GM21619 (cell line): ENCODE measurements around the gene FXYD6.
"Not testable (repeated sequence)": the region's sequence is repeated elsewhere in the genome, so short reads cannot be mapped to it uniquely, and the experiment has no call there.

Experiments
- ATAC-seq: cut with Tn5 transposase; IDR thresholded peaks from one replicate; pipeline ENCODE4 v1.9.1; 2021; ENCODE audit not compliant: unreplicated experiment

The FXYD6 gene, protein sequence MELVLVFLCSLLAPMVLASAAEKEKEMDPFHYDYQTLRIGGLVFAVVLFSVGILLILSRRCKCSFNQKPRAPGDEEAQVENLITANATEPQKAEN

DNA sequence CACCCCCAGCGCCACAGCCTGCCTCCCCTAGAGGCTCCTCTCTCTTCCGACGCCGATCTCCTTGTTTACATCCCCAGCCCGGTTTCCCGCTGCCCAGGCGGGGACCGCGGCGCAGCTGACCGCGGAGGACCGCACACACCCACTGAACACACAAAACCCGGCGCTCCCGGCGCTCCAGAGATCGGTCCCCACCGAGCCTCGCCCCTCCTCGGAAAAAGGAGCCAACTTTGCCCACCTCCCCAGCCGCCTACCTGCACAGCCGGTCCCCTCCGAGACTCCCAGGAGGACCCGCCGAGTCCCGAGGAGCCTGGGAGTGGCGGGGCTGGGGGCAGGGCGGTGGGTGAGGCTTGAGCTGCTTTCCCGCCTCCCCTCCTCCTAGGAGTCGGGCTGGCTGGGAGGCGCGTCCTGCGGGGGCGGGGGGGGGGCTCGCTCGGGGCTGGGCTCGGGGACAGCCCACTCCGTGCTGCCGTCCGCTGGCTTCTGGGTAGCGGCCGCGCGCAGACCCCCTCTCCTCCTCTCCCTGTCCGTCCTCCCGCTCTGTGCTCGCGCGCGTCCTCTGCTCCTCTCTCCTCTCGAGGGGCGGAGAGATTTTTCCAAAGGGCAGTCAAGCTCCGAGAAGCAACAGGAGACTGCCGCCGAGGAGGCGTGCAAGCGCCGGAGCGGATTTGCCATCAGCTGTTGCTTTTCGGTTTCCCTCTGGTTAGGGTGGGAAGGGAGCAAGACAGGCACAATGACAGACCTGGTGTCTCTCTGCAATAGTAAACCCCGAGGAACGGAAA lies at the start of gene FXYD6:
TSS of gene FXYD6 (minus strand) at position 318 of the 779 bp plus-strand sequence. CDS start 33,882 bp downstream, outside the sequence.
- no peak for ATAC-seq

DNA sequence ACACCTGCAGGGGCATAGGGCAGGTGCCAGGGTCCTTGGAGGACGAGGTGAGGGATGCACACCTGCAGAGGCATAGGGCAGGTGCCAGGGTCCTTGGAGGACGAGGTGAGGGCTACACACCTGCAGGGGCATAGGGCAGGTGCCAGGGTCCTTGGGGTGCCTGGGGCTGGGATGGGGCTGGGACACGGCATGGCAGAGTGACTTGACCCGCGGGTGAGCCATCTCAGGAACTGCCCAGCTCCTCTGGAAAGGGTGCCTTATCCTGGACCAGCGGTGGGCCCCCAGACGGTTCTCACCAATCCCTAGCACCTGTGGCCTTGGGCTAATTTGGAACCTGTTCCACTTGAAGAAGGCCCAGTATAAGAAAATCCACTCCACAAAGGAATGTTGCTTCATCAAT lies 49.7 kb upstream of the FXYD6 start:
- ATAC-seq = not testable (repeated sequence)

DNA sequence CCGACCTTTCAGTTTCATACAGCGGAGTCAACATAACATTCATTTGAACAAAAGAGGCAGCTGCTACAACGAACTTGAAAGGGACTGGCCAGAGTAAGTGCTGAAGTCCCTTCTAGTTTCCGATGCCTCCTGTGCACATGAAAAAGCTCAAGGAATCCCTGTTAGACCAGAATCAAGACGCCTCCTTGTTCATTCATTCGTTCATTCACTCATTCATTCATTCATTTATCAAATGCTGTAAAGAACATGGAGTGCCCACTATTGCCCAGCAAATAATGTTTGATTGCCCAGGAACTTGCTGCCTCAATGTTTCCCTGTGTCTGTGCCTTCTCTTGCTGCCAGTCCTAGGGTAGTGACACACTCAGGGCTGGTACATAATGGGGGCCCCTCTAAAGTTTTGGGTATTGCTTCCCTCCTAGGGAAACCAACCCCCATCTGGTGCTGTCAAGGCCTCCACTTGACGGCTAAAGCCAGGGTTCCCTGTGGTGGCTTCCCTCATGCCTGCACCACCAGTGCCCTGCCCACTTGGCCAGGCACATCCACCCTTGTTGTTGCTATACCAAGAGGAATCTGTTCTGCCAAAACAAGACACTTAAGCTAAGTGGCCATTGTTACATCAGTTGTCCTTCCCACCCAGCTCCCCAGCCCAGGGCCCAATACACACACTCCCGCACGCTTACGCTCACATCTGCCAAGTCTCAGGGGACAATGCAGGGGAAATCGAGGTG lies 48.9 kb upstream of the FXYD6 start:
- no peak for ATAC-seq

DNA sequence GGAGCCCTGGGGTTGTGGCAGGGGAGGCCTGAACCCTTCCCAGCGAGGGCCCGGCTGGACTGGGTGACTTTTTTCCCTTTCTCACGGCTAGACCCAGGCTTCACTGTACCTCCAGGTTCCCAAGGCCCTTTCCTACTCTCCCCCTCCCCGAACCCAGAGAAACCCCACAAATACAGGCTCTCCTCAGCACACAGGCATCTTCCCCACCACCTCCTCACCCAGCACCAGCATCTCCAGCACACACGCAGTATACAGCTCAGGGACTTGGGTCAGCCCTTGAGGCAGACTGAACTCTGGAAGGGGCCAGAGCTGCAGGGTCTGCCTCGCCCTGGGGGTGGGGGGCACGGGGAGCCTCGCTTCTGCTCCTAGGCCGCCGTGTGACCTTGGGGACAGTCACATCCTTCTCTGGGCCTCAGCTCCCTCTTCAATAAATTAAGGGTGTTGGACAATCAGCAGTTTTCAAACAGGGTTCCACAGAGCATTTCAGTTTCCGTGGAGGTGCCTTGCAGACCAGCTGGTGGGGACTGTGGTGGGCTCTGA lies 48.2 kb upstream of the FXYD6 start:
- ATAC-seq = no peak

DNA sequence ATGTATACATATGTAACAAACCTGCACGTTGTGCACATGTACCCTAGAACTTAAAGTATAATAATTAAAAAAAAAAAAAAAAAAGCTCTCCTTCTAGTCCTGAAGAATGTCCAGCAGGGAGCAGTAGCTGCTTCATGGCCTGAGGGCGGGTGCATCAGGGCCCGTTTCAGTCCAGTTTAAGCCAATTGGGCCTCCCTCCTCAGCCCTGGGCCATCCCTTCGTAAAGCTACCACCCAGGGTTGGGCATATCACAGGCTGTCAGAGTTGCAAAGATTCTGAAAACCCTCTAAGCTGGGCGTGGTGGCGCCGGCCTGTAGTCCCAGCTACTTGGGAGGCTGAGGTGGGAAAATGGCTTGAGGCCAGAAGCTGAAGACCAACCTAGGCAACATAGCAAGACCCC lies 47.3 kb upstream of the FXYD6 start:
- no peak for ATAC-seq

DNA sequence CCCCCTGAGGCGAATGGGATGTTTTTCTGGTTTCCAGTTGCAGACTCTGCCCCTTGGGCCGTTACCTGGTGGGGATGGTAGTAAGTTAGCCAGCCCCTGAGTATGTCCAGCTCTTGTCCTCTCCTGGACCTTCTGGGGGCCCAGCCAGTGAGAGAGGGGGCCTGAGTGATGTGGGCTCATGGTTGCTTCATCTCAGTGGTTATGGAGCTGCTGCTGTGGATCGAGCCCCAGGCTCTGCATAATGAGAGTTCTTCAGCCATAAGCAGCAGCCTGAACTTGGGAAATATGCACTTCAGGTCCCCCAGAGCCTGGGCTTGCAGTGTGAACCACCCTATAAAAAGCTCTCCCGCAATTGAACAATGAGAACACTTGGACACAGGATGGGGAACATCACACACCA lies 46.8 kb upstream of the FXYD6 start:
- ATAC-seq = no peak

DNA sequence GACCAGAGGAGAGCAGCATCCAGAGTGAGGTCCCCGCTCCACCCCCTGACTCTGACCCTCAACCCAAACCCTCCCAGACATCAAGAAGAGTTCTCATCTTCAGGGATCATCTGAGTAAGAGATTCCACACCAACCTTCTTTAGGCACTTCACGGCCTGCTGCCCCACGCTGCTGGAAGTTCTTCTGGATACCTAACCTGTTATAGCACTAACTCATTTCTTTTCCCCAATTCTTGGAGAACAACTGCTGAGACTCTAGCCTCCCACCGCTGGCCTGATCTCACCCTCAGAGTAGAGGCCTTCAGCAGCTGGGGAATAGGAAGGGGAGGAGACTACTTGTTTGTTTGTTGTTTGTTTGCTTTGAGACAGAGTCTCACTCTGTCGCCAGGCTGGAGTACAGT lies 45.4 kb upstream of the FXYD6 start:
- no peak for ATAC-seq

DNA sequence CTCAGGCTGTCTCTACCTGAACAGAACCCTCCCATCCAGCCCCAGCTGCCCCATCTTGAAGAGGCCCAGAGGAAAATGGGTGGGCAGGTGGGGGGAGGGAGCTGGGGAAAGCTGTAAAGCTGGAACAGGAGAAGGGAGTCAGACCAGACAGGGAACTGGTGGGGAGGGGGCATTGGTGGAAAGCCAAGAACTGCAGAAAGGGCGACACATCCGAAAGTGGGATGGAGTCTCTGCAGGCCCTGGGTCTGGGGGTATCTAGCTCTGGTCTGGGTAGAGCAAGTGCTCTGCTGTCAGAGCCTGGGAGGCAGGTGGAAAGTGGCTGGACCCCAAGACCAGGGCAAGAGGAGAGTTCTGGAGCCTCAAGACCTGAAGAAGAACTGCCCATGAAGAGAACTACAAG lies 45.0 kb upstream of the FXYD6 start:
- ATAC-seq = no peak

DNA sequence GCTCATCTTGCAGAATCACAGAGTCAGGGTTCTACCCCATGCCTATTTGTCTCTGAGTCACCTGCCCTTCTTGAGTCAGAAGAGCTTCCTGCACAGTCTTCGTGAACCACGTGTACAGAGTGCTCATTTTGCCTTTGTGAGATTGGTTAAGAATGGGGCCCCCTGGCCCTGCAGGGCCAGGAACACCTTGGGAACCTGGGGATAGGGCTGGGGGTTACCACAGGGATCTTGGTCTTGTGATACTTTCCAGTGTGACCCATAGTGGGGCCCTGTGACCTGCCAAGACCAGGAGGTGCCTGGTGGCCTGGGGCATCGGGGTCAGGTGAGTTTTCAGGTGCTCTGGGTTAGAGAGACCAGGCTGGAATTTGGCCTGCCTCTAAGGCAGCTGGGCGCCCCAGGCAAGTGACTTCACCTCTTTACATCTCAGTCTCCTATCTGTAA lies 43.3 kb upstream of the FXYD6 start:
- ATAC-seq = no peak

DNA sequence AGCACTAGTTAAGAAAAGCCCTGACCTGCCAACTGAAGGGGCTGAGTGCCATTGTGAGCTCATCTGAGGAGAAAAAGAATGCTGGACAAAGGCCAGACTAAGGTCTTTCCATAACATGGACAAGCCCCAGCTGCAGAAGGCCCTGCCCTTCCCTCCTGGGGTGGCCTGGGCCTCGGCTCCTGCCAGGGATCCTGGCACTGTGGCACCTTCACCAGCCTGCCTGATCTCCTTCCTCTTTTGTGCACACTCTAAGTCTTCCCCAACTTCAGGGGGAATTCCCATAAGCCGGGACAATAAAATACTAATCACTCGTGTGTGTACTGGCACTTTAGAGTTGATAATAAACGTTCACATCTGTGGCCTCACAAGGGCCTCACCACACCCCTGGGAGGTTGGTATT lies 42.9 kb upstream of the FXYD6 start:
- ATAC-seq = no peak

DNA sequence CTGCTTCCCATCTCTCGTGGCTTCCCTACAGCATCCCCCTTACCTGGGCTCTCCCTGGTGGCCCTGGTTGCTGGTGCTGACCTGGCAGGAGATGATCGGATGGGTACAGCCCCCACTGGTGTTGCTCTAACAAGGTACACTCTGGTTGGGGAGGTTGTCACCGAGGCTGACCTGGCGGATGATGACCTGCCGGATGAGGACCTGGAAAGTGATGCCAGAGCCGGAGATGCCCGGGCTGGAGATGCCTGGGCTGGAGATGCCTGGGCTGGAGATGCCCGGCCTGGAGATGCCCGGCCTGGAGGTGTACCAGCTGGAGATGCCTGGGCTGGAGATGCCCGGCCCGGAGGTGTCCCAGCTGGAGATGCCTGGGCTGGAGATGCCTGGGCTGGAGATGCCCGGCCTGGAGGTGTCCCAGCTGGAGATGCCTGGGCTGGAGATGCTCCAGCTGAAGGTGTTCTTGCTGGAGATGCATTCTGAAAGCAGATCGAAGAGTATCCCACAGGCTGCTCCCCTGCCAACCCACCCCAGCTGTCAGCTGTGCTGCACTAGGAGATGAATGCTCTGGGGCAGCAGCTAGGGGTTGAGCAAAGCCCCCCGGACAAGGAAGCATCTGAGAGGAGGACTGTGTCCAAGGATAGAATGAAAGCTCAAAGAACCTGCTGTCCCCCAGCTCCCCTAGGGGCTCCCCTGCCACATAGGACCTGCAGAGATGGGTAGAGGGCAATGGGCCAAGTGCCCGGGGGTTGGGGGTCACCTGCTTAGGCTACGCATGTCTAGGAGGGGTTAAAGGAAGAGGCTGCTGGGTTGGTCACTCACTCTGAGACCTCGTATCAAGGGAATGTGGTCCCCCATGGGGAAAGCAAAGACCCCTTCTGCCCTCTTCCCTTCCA lies 42.2 kb upstream of the FXYD6 start:
- ATAC-seq = no peak

DNA sequence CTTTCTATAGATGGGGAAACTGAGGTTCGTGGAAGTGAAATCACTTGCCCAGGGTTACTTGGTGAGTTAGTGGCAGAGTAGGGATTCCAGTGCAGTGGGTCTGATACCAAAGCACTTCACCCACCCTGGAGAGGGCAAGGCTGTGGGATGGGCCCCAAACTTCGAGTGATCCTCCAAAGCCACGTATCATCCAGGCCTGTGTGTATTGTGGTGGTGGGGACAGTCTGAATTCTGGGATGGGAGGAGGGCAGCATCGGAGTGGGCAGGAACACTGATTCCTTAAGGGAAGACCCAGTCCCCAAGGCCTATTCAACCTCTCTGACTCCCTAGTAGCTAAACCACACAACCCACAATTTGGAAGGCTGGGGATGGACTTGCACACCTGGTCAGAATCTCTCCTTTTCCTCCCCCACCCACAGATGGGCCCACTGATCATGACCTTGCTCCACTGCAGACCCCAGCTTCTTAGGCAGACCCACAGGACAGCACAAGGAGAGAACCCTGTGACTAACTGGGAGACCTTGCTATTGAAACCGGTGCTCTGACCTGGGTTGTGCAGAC lies 41.2 kb upstream of the FXYD6 start:
- no peak for ATAC-seq

DNA sequence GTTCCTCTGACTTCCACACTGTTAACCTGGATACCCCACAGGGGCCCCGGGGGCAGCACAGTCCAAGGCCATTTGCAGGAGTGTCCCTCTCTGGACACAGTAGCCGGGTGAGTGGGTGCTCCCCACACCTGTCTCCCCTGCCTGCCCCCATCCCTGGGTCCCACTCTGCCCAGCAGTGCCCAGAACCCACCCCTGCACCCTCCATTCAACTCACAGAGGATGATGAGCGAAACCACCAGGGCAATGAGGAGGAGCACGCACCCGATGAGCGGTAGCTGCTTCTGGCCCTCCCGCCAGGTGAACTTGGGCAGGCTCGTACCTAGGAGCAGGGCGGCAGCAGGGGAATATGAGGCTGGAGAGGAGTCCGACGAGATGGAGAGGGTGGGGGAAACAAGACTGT lies 40.5 kb upstream of the FXYD6 start:
- no peak for ATAC-seq

DNA sequence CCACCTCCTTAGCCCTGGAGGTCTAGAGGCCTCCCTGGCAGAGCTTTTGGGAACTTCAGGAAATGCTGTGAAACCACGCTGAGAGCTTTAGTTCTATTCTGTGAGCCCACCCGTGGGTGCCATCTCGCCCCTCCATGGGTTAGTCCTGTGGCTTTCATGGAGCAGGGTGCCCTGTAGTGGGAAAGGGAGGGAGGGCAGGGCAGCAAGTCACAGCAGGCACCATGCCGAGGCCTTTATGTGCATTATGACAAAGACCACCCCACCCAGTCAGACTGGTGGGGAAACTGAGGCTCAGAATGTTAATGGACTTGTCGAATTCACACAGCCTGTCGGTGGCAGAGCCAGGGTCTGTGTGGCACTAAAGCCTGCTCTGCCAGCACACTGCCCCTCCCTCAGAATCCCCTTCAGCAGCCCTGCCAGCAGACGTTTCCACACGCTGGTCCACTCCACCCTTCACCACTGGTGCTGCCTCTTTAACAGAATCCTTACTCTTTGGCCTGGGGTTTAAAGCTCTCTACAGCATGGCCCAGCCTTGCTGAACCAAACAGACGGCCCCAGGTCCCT lies 39.3 kb upstream of the FXYD6 start:
- no peak for ATAC-seq

DNA sequence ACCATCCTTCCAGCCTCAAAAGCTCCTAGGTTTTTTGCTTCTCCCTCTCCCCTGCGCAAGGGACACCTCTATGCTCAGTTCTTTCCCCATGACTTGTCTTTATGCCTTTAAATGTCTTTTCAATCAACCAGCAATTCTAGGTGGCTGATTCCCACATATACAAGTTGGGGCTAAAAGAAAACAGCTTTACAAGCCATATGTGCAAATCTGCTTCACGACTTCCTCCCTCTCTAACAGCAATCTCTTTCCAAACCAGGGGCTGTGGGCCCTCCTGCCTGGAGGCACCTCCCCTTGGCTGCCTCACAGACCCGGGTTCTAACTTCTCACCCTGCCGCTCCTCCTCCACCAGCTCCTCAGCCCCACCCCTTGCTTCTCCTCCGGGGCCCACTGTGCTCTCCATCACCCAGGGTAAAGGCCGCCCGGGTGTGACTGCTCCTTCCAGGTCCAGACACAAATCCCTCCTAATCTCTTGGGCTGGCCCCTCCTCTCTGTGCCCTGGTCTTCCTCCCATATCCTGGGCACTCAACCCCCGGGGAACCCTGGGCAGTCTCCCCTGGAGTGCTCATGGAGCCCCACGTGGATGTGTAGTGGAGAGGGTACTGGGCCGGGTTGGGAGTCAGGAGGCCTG lies 38.6 kb upstream of the FXYD6 start:
- no peak for ATAC-seq

DNA sequence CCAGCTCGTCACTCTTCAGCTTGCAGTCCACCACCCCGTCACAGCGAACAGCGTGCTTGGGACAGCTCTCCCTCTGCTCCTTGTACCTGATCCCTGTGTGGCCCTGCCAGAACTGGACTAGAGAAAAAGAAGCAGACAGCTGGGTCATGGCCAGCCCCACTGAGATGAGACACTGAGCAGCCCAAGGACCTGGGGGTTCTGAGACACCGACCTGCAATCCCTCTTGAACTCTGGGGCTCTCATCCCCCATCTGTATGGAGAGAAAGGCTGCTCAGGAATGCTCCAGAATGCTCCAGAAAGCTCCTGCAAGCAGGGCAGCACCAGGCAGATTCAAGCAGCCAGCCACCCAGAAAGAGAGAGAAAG lies 37.9 kb upstream of the FXYD6 start:
- no peak for ATAC-seq

DNA sequence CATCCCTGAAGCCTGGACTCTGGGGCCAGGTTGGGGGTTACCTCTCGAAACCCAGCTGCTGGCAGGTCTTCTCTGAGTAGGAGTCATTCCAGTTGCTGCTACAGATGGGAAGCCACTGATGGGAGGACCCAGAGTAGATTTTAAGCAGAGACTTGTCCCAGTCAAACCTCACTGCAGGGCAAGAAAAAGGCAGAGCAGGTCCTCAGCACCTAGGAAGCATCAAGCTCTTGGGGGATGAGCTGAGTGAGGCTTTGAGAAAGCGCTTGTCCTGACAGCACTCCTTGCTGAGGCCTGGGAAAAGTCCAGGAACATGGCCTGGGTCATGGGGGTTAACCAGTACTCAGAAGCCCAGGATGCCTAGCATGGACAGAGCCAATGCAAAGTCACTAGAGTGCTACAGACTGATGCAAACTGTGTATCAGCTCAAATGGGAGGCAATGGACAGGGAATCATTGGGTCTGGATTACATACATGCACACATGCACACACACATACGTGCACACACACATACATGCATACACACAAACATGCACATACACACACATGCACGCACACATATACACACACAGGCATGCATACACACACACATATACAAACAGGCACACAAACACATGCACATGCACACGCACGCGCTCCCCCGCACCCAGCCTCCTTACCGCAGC lies 37.4 kb upstream of the FXYD6 start:
- no peak for ATAC-seq

DNA sequence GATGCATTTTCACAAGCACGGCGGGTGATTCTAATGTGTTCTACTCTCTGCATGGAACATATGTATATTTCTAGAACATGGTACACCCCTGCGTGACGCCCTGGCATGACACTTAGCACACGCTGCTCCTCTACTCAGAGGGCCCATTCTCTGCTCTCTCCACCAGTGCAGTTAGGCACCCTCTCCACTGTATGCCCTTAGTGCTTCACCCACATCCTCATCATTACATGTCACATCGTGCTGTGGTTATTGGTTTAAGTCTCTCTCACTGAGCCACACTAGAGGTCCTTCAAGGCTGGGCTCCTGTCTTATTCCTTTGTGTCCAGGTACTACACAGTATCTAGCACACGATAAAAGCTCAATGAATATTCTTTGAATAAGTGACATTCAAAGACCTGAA lies 36.0 kb upstream of the FXYD6 start:
- ATAC-seq = no peak

DNA sequence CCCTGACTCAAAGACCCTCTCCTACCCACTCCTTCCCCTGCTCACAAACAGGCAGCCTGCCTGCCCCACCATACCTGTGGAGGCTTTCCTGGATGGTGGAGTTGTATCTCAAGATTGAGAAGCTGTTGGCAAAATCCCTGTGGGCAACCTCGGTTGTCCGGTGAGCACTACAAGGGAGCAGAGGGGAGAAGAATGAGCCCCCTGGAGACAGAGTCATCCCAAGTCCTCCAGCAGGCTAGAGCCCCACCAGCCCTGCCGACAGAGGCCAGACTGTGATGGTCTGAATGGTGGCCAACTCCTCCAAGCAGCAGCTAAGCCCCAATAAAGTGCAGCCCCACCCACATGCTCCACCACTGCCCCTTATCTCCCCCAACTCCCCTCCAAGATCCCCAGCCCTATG lies 35.2 kb upstream of the FXYD6 start:
- ATAC-seq = no peak
